KMS-11 (cell line): ENCODE data around the gene ZBTB7C.

ENCODE experiments used
- H2AFZ ChIP-seq: fragments of 200-600 bp; sonication (generic); 2 replicates; pipeline ENCODE4 v1.6.1; 2016; ENCODE audit warnings: antibody characterized with exemption, mixed run types, low read depth
- H3K27ac ChIP-seq: fragments of 200-600 bp; sonication (generic); 2 replicates; pipeline ENCODE4 v1.6.1; 2016; ENCODE audit warnings: mild to moderate bottlenecking, mixed run types
- H3K27me3 ChIP-seq: fragments of 200-600 bp; sonication (generic); 2 replicates; pipeline ENCODE4 v1.6.1; 2017; ENCODE audit warnings: mild to moderate bottlenecking, low read depth, mixed run types, moderate library complexity; ENCODE audit not compliant: insufficient read depth
- H3K36me3 ChIP-seq: fragments of 200-600 bp; sonication (generic); 2 replicates; pipeline ENCODE4 v1.6.1; 2017; ENCODE audit warnings: mild to moderate bottlenecking, mixed run types; ENCODE audit not compliant: insufficient read depth
- H3K4me1 ChIP-seq: fragments of 200-600 bp; sonication (generic); 2 replicates; pipeline ENCODE4 v1.6.1; 2016; ENCODE audit warnings: mild to moderate bottlenecking, low read depth, mixed run types; ENCODE audit not compliant: poor library complexity, severe bottlenecking
- H3K4me2 ChIP-seq: fragments of 200-600 bp; sonication (generic); 2 replicates; pipeline ENCODE4 v1.7.0; 2016; ENCODE audit warnings: mild to moderate bottlenecking, mixed run types
- H3K4me3 ChIP-seq: fragments of 200-600 bp; sonication (generic); IDR thresholded peaks from 2 replicates; pipeline ENCODE4 v1.6.1; 2017; ENCODE audit warnings: low read depth, low read length, mixed read lengths; ENCODE audit not compliant: insufficient read depth
- H3K79me2 ChIP-seq: fragments of 200-600 bp; sonication (generic); 2 replicates; pipeline ENCODE4 v1.6.1; 2016; ENCODE audit warnings: low read depth, mixed run types; ENCODE audit not compliant: insufficient read depth
- H3K9ac ChIP-seq: fragments of 200-600 bp; sonication (generic); 2 replicates; pipeline ENCODE4 v1.6.1; 2016; ENCODE audit warnings: mild to moderate bottlenecking, mixed run types
- H4K20me1 ChIP-seq: fragments of 200-600 bp; sonication (generic); 2 replicates; pipeline ENCODE4 v1.6.1; 2016; ENCODE audit warnings: mild to moderate bottlenecking, mixed run types; ENCODE audit not compliant: insufficient read depth
- CTCF ChIP-seq: fragments of 200-600 bp; sonication (generic); conservative IDR thresholded peaks from 2 replicates; pipeline ENCODE4 v1.6.1; 2017; ENCODE audit warnings: low read depth, mild to moderate bottlenecking, antibody characterized with exemption, low read length, moderate library complexity, mixed read lengths

Gene ZBTB7C

GRCh38 chr18:48131042-48131441 is 278.1 kb downstream of the ZBTB7C start:
- Histone ChIP-seq H4K20me1 (no peaks in the 10 kb centered on the region), H3K4me2 (no peak overlapping the region), H3K27ac (no peak overlapping the region), H2AFZ (no peak overlapping the region), H3K27me3 (no peaks in the 10 kb centered on the region), H3K79me2 (no peaks in the 10 kb centered on the region), H3K9ac (no peak overlapping the region), H3K4me3 (no peak overlapping the region), H3K36me3 (no peaks in the 10 kb centered on the region), H3K4me1 (no peaks in the 10 kb centered on the region)
- TF ChIP-seq CTCF: no peak

GRCh38 chr18:48129621-48130082 is 279.5 kb downstream of the ZBTB7C start:
- Histone ChIP-seq H3K4me3 (no peak overlapping the region), H3K27ac (no peak overlapping the region), H3K4me2 (no peak overlapping the region), H2AFZ (no peak overlapping the region), H3K36me3 (no peaks in the 10 kb centered on the region), H3K4me1 (no peaks in the 10 kb centered on the region), H3K9ac (no peak overlapping the region), H3K27me3 (no peaks in the 10 kb centered on the region), H4K20me1 (no peaks in the 10 kb centered on the region), H3K79me2 (no peaks in the 10 kb centered on the region)
- TF ChIP-seq CTCF: no peak

DNA sequence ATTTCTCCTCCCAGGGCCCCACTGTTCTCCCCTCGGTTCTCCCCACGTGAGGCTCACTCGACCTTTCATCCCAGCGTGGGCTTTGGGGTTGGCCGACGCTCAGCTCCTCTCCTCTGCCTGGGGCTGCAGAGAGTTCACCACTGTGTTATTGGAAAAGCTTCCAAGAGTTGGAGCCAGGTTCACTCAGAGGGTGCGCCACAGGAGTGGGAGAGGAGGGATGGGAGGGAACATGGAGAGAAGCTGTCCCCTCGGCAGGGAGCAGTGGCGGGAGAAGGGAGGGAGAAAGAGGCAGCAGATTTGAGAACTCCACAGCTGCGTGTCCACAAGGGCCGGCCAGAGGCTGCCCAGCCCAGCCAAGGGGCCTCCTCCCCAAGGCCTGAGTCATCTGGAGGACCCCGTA is 281.6 kb downstream of the ZBTB7C start:
- H3K27me3 ChIP-seq: no peaks in the 10 kb centered on the region
- H4K20me1 ChIP-seq: no peaks in the 10 kb centered on the region
- no peak overlapping the region for H3K9ac ChIP-seq
- no peaks in the 10 kb centered on the region for H3K36me3 ChIP-seq
- no peak for TF ChIP-seq CTCF
- H3K4me1 ChIP-seq: no peaks in the 10 kb centered on the region
- no peaks in the 10 kb centered on the region for H3K79me2 ChIP-seq
- H3K4me3 ChIP-seq: no peak overlapping the region
- no peak overlapping the region for H3K27ac ChIP-seq
- H3K4me2 ChIP-seq: no peak overlapping the region
- H2AFZ ChIP-seq: no peak overlapping the region

DNA sequence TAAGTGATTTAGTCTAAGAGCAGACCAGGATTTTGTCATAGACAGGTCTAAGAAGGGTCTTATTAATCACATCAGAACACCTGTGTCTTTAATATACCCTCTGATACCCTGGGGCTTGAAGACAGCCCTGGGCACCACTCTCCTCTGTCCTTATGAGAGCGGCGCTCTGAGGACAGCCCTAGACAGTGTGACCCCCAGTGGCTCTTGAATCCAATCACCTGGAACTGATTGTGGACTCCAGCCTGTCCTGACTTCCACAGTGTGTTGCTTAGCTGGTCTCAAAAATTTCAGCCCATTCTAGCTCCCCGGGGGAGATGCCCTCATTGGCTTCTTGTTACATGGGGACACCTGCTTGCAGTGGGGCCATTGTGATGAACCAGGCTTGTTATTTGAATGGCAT is 282.9 kb downstream of the ZBTB7C start:
- H3K4me3 ChIP-seq: no peak overlapping the region
- no peak overlapping the region for H3K9ac ChIP-seq
- no peaks in the 10 kb centered on the region for H3K36me3 ChIP-seq
- H3K4me2 ChIP-seq: no peak overlapping the region
- H3K27me3 ChIP-seq: no peaks in the 10 kb centered on the region
- no peaks in the 10 kb centered on the region for H4K20me1 ChIP-seq
- no peaks in the 10 kb centered on the region for H3K4me1 ChIP-seq
- no peak overlapping the region for H3K27ac ChIP-seq
- no peak overlapping the region for H2AFZ ChIP-seq
- no peaks in the 10 kb centered on the region for H3K79me2 ChIP-seq
- TF ChIP-seq CTCF: no peak
